AG09319 (cell line): ENCODE measurements around the gene DPYSL4.

ENCODE experiments used
- DNase-seq: peaks from one replicate; pipeline ENCODE4 v3.0.0-alpha.2; 2010; ENCODE audit warnings: low read depth; ENCODE audit errors: extremely low read depth
- CTCF ChIP-seq: IDR thresholded peaks from 2 replicates; pipeline ENCODE4 v1.5.1; 2011; ENCODE audit warnings: low read depth, mild to moderate bottlenecking, inconsistent platforms, low read length, moderate library complexity

The DPYSL4 gene

GRCh38 chr10:132166216-132166950, 20.4 kb upstream of the DPYSL4 start:
- TF ChIP-seq CTCF, result no peak

GRCh38 chr10:132167041-132167674, 19.6 kb upstream of the DPYSL4 start:
- TF ChIP-seq CTCF, result no peak
- DNase-seq, result no peak

More at GRCh38 chr10:132166216-132166950, 20.4 kb upstream of the DPYSL4 start:
- DNase-seq, result no peak

- DNase-seq, result no peak
- no peak for TF ChIP-seq CTCF
These were observed 18.8 kb upstream of the DPYSL4 start for GRCh38 chr10:132167976-132168375.

- TF ChIP-seq CTCF, result no peak
- DNase-seq, result no peak
These were observed 18.1 kb upstream of the DPYSL4 start for GRCh38 chr10:132168571-132169030.

GRCh38 chr10:132169031-132169765, 17.6 kb upstream of the DPYSL4 start:
- DNase-seq, result no peak
- no peak for TF ChIP-seq CTCF

GRCh38 chr10:132169766-132170560, 16.8 kb upstream of the DPYSL4 start:
- no peak for DNase-seq
- no peak for TF ChIP-seq CTCF
